Suprapubic skin (tissue), 4 donors: ENCODE measurements around the gene PTPRF. TPM values are rescaled to one million over a fixed set of nuclear protein-coding genes. Genes with fewer than 3 reads are reported as not detected.

ENCODE experiments used
- DNase-seq, 2 donors: peaks; one replicate each; pipeline ENCODE4 v3.0.0-alpha.2; 2019; ENCODE audit warnings: low spot score in 2 of 2
- H3K27ac ChIP-seq: fragments of 200-600 bp; sonication (generic); one replicate; pipeline ENCODE4 v1.5.1; 2019
- H3K27me3 ChIP-seq: fragments of 200-600 bp; sonication (generic); one replicate; pipeline ENCODE4 v1.5.1; 2019
- H3K36me3 ChIP-seq: fragments of 200-600 bp; sonication (generic); one replicate; pipeline ENCODE4 v1.5.1; 2019
- H3K4me1 ChIP-seq: fragments of 200-600 bp; sonication (generic); one replicate; pipeline ENCODE4 v1.5.1; 2019
- H3K4me3 ChIP-seq: fragments of 200-600 bp; sonication (generic); one replicate; pipeline ENCODE4 v1.5.1; 2019; ENCODE audit warnings: mild to moderate bottlenecking
- H3K9me3 ChIP-seq: fragments of 200-600 bp; sonication (generic); one replicate; pipeline ENCODE4 v1.5.1; 2019
- EP300 ChIP-seq: sonication (generic); formaldehyde crosslinking; IDR thresholded peaks from one replicate; pipeline ENCODE4 v1.6.1; 2017; ENCODE audit warnings: antibody characterized with exemption
- POLR2A ChIP-seq, 2 donors: fragments of 450-650 bp; IDR thresholded peaks; one replicate each; pipeline ENCODE4 v1.6.1; 2017; ENCODE audit warnings: antibody characterized with exemption in 2 of 2, mild to moderate bottlenecking in 2 of 2, moderate library complexity in 2 of 2
- POLR2AphosphoS5 ChIP-seq, 3 donors: sonication (generic); formaldehyde crosslinking; IDR thresholded peaks; one replicate each; pipeline ENCODE4 v1.6.1; 2017; ENCODE audit warnings: antibody characterized with exemption in 3 of 3
- WGBS: methylation state at CpG from one replicate; pipeline ENCODE4 v1.1.5; 2018; 5-methylcytosine and 5-hydroxymethylcytosine counted together
- total RNA-seq, 4 donors: library from RNA; depleted of rRNA; stranded (reverse); fragments of >200 nt; gene quantifications; one replicate each; pipeline ENCODE4 v1.1.0, GENCODE V29; 2016
- TF ChIP-seq, protein P1 (sequence below), 2 donors: fragments of 200-600 bp in 1 of 2; fragments of 450-650 bp in 1 of 2; sonication (generic) in 1 of 2; IDR thresholded peaks; one replicate each; pipeline ENCODE4 v1.5.1; 2016 to 2019; ENCODE audit warnings: antibody characterized with exemption in 2 of 2, mild to moderate bottlenecking in 1 of 2, moderate library complexity in 1 of 2

The PTPRF gene
- total RNA-seq, 4 donors from 2014 or later = 209 to 373 (median 289) TPM

DNA sequence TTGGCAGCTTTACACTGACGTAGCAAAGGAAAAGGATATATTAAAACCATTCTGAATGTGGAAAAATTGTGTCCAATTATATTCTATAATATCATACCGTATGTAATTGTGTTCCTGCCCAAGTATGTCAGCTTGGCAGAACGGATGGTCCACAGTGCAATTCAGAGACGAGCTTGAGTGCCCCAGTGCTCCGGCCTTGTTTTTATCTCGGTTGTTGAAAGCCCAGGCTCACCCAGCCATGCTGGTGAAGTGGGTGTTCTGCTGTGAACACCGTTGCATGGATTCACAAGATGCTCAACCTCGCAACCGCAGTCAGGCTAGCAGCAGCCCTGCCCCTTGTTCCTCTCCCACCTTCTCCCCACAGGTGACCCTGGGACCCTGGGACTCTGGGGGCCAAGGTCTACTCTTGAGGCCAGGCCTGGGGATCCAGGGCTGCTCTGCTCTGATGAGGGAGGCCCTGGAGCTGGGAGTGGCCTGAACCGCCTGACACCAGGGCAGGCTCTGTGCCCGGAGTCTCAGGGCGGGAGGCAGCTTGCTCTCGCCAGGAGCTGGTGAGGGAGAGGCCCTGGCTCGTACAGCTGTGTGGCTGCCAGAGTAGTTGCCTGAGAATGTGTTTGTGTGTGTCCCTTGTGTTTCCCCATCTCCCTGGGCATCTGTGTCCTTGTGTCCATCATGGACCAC lies 11.2 kb downstream of the PTPRF start:
- DNase-seq = peak in 1 of 2 donors; percentile 87
- H3K36me3 ChIP-seq = peaks cover 6% of the 10 kb centered on the region

DNA sequence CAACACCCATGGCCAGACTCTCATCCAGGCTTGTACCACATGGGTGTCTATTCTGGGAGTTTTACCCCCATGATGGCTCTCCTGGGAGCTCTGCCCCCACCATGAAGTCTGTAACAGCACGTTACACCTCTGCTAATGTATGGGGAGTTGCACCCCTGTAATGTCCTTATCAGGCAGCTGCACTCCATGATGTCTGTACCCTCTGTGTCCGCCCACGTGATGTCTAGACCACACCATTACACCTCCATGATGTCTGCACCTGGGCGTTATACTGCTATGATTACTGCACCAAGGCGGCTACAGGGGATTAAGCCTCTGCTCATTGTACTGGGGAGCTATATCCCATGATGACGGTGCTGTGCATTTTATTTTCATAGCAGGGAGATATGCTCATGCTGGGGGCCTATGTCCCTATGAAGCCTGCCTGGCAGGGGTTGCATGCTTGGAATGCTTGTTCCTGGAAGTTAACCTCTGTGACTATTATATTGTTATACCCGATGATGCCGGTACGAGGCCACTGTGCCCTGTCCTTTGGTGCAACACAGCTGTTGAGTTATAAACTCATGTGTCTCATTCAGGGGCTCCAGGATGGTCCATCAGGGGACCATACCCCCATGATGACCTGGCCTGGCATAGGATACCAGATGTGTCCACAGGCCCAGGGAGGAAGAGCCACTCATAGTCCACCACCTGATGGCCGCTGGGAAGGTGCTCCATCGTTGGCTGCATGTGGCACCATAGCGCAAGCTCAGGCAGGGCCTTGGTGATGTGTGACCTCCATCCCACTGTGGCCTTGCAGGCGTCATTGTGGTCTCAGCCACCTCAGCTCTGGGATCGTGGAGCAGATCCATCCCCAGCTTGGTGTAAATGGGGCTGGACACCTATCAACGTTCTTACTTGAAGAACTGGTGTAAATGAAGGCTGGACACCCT lies 12.1 kb downstream of the PTPRF start:
- peaks cover 6% of the 10 kb centered on the region for H3K36me3 ChIP-seq
- peaks cover 97% of the 10 kb centered on the region for H3K4me1 ChIP-seq
- H3K4me3 ChIP-seq = no peak overlapping the region
- no peak for DNase-seq
- H3K9me3 ChIP-seq = no peaks in the 10 kb centered on the region
- H3K27me3 ChIP-seq = no peaks in the 10 kb centered on the region
- TF ChIP-seq, protein P1, sequence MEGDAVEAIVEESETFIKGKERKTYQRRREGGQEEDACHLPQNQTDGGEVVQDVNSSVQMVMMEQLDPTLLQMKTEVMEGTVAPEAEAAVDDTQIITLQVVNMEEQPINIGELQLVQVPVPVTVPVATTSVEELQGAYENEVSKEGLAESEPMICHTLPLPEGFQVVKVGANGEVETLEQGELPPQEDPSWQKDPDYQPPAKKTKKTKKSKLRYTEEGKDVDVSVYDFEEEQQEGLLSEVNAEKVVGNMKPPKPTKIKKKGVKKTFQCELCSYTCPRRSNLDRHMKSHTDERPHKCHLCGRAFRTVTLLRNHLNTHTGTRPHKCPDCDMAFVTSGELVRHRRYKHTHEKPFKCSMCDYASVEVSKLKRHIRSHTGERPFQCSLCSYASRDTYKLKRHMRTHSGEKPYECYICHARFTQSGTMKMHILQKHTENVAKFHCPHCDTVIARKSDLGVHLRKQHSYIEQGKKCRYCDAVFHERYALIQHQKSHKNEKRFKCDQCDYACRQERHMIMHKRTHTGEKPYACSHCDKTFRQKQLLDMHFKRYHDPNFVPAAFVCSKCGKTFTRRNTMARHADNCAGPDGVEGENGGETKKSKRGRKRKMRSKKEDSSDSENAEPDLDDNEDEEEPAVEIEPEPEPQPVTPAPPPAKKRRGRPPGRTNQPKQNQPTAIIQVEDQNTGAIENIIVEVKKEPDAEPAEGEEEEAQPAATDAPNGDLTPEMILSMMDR (IDR thresholded peaks at IDR 0.05) = no peak
- TF ChIP-seq POLR2A (IDR thresholded peaks at IDR 0.05) = no peak
- no peak for TF ChIP-seq POLR2AphosphoS5 (IDR thresholded peaks at IDR 0.05)
- TF ChIP-seq EP300 = no peak
- peak overlapping the region; percentile 69 for H3K27ac ChIP-seq
- 65% methylated on average over 10 of the region's 15 CpGs for WGBS

More for the DNA sequence above, 11.2 kb downstream of the PTPRF start:
- peak in 2 of 3 donors; percentile 63 to 75 for TF ChIP-seq POLR2AphosphoS5 (IDR thresholded peaks at IDR 0.05)
- TF ChIP-seq, protein P1 (IDR thresholded peaks at IDR 0.05) = no peak
- peak overlapping the region; percentile 69 for H3K27ac ChIP-seq
- H3K4me1 ChIP-seq = peaks cover 97% of the 10 kb centered on the region
- H3K9me3 ChIP-seq = no peaks in the 10 kb centered on the region
- H3K27me3 ChIP-seq = no peaks in the 10 kb centered on the region
- 39% methylated on average over 13 of the region's 14 CpGs for WGBS
- no peak overlapping the region for H3K4me3 ChIP-seq

DNA sequence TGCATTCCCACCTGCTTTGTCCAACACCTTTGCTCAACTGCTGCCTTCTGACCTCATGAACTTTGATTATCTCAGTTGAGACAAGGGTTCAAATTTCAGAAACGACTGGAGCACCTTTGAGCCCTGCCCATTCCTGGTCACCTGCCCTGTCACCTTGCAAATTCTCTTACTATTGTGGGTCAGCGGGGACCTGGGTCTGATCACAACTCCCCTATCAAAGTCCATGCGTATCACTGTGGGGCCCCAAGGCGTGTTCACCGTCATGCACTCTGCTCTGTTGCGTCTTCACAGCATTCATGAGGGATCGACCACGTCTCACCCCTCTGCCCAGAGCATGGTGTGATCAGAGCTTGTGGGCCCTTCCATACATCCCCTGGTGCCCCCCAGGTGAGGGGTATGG lies 12.9 kb downstream of the PTPRF start:
- peak overlapping the region; percentile 31 for H3K27ac ChIP-seq
- peaks cover 98% of the 10 kb centered on the region for H3K4me1 ChIP-seq
- DNase-seq = no peak
- TF ChIP-seq, protein P1 (IDR thresholded peaks at IDR 0.05) = no peak
- TF ChIP-seq POLR2A (IDR thresholded peaks at IDR 0.05) (no peak), EP300 (no peak), POLR2AphosphoS5 (IDR thresholded peaks at IDR 0.05) (no peak)
- peaks cover 6% of the 10 kb centered on the region for H3K36me3 ChIP-seq
- no peaks in the 10 kb centered on the region for H3K27me3 ChIP-seq
- no peaks in the 10 kb centered on the region for H3K9me3 ChIP-seq
- no peak overlapping the region for H3K4me3 ChIP-seq
- WGBS = 91% methylated on average over 7 of the region's 8 CpGs

DNA sequence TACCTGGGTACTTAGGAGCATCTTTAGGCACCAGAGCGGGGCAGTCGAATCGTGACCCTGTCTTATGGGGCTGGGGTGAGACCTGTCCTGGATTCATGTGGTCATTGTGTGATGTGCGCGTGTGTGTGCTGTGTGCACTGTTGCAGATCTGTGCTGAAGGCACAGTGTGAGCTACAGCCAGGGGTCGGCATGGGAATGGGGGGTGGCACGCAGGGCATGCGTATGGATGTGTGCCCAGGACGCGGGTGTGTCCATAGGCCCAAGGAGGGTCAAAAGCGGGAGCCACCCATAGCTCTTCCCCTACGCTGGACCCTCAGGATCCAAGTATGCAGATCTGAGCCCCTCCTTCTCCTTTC lies 14.6 kb downstream of the PTPRF start:
- Histone ChIP-seq H3K4me3 (no peak overlapping the region), H3K36me3 (no peaks in the 10 kb centered on the region), H3K27ac (peak overlapping the region; percentile 65), H3K4me1 (peaks cover 100% of the 10 kb centered on the region), H3K27me3 (no peaks in the 10 kb centered on the region), H3K9me3 (no peaks in the 10 kb centered on the region)
- WGBS = 86% methylated on average over 12 of the region's 12 CpGs
- no peak for DNase-seq
- no peak for TF ChIP-seq POLR2A (IDR thresholded peaks at IDR 0.05)
- no peak for TF ChIP-seq POLR2AphosphoS5 (IDR thresholded peaks at IDR 0.05)
- TF ChIP-seq EP300 = no peak
- TF ChIP-seq, protein P1 (IDR thresholded peaks at IDR 0.05) = no peak
